ENCODE results near the gene CWF19L2.
"Not testable (repeated sequence)": the region's sequence is repeated elsewhere in the genome, so short reads cannot be mapped to it uniquely, and the experiment has no call there.

CWF19L2 gene

GRCh38 chr11:107438148-107438547, 19.5 kb downstream of the CWF19L2 start:
- DNase-seq (ENCODE audit: low read depth in 2 of 2): no peak

GRCh38 chr11:107430525-107430924, 27.1 kb downstream of the CWF19L2 start:
- no peak for DNase-seq (ENCODE audit: low read depth in 2 of 2)

- no peak for DNase-seq (ENCODE audit: low read depth in 2 of 2)
Observed at GRCh38 chr11:107427569-107428180, 29.9 kb downstream of the CWF19L2 start.

DNA sequence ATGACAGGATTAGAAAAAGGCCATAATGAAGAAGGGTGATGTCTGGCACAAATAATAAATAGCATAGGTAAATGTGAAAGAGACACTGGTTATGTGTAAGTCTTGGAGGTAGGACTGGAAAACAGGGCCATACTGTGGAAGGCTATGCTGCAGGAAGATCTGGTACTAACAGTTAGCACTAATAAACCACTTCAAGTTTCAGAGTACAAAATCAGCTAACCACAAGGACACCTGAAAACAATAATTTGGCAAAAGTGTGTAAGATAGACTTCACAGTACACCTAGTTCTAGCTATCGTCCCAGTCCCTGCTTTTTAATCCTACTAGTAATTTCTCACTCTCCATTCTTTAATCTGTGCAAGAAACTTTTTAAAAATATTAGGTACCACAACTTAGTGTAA, 44.3 kb downstream of the CWF19L2 start:
- no peak for DNase-seq (ENCODE audit: low read depth in 2 of 2)

GRCh38 chr11:107408762-107409211, 48.8 kb downstream of the CWF19L2 start:
- no peak for DNase-seq (ENCODE audit: low read depth in 2 of 2)

DNA sequence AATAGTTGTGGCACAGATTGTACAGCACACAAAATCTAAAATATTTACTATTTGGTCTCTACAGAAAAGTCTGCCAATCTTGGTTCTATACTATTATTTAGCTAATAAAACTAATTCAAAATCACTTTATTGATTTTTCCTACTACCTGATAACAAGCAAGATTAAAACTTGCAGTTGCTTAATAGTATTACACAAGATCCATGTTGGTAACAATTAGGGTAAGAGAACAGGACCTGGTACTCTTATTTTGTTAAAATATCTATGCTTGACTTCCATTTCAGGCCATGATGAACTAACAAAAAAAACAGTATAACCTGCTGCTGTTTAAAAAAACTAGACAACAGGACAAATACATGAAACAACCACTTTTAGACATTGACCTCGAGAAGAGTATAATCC, 52.4 kb downstream of the CWF19L2 start:
- no peak for DNase-seq (ENCODE audit: low read depth in 2 of 2)

DNA sequence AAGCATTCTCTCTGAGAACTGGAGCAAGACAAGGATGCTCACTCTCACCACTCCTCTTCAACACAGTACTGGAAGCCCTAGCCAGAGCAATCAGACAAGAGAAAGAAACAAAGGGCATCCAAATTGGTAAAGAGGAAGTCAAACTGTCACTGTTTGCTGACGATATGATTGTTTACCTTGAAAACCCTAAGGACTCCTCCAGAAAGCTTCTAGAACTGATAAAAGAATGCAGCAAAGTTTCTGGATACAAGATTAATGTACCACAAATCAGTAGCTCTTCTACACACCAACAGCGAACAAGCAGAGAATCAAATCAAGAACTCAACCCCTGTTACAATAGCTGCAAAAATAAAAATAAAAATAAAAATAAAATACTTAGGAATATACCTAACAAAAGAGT, 56.5 kb downstream of the CWF19L2 start:
- not testable (repeated sequence) for DNase-seq (ENCODE audit: low read depth in 2 of 2)

GRCh38 chr11:107397357-107397756, 60.3 kb downstream of the CWF19L2 start:
- no peak for DNase-seq (ENCODE audit: low read depth in 2 of 2)

DNA sequence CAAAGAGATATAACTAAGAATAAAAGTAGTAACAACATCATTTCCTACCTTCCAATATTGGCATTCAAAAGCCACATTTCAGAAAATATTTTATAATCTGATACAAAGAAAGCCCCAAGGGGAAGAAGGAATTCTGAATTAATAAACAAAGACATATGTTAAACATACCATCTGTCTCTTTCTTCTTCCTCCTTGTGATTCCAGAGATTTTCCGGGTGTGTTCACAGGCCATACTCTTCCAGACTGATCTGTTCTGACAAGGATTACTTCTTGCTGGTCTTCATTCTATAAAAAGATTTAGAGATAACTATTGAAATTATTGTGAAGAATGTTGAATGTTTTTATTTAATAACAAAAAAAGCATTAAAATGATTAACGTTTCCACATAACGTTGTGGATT, 65.0 kb downstream of the CWF19L2 start:
- no peak for DNase-seq (ENCODE audit: low read depth in 2 of 2)

GRCh38 chr11:107390701-107391100, 66.9 kb downstream of the CWF19L2 start:
- not testable (repeated sequence) for DNase-seq (ENCODE audit: low read depth in 2 of 2)

DNA sequence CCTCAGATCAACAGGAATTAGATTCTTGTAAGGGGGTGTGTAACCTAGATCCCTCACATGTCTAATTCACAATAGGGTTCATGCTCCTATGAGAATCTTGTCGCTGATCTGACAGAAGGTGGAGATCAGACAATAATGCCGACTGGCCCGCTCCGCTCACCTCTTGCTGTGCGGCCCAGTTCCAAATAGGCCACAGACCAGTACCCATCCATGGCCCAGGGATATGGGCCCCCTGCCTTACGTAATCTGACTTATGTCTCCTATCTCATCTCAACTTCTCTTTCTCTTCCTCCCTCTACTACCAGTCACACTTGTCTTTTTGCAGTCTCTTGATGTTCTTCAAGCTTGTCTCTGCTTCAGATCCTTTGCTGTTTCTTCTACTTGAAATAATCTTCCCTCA, 70.0 kb downstream of the CWF19L2 start:
- DNase-seq (ENCODE audit: low read depth in 2 of 2): no peak

GRCh38 chr11:107385361-107385981, 72.2 kb downstream of the CWF19L2 start:
- no peak for DNase-seq (ENCODE audit: low read depth in 2 of 2)

- DNase-seq (ENCODE audit: low read depth in 2 of 2): no peak
Observed at GRCh38 chr11:107384144-107384852, 73.3 kb downstream of the CWF19L2 start.

- no peak for DNase-seq (ENCODE audit: low read depth in 2 of 2)
Observed at GRCh38 chr11:107372439-107372838, 85.2 kb downstream of the CWF19L2 start.

- no peak for DNase-seq (ENCODE audit: low read depth in 2 of 2)
Observed at GRCh38 chr11:107370390-107370789, 87.2 kb downstream of the CWF19L2 start.

- DNase-seq (ENCODE audit: low read depth in 2 of 2): no peak
Observed at GRCh38 chr11:107359701-107360100, 97.9 kb downstream of the CWF19L2 start.

DNA sequence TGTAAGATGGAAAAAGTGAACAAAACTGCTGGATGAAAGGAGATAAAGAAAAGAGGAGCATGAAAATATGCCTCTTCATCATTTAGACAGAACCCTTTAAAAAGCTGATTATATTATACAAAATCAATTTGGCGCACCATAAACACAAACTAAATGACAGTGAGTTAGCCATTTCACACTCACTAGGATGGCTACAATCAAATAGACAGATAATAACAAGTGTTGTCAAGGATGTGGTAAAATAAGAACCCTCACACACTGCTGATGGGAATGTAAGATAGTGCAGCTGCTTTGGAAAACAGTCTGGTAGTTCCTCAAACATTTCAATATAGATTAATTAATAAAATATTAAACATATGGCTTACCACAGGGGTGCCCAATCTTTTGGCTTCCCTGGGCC, 99.7 kb downstream of the CWF19L2 start:
- no peak for DNase-seq (ENCODE audit: low read depth in 2 of 2)

GRCh38 chr11:107354780-107355179, 102.8 kb downstream of the CWF19L2 start:
- no peak for DNase-seq (ENCODE audit: low read depth in 2 of 2)

DNA sequence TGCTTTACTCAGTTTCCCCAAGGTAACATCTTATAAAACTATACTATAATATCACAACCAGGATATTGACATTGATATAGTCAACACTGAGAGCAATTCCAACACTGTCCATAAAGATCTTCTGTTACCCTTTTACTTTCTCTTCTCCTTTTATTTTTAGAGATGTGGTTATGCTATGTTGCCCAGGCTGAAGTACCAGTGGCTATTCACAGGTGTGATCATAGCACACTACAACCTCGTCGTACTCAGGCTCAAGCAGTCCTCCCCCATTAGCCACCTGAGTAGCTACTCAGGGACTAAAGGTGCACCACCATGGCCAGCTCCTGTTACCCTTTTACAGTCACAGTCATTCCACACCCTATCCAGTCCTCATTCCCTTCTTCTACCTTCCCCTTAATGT, 119.7 kb downstream of the CWF19L2 start:
- no peak for DNase-seq (ENCODE audit: low read depth in 2 of 2)

DNA sequence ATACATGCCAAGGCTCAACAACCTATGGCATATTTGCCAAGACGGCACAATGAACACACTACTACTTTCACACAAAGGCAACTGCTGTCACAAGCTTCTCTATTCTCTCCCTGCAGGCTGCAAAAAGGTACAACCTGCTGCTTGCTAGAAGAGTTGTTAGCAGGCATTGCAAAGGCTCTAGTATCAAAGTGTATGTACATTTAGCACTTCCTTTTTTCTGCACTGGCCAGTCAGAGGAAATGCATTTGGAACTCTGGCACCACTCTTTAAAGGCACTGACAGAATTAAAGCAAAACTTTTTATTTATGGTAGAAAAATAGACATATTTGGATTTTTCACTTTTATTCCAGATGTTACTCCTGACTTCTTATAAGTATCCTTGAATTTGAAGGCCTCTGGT, 125.9 kb downstream of the CWF19L2 start:
- DNase-seq (ENCODE audit: low read depth in 2 of 2): no peak

- no peak for DNase-seq (ENCODE audit: low read depth in 2 of 2)
Observed at GRCh38 chr11:107329164-107329563, 128.5 kb downstream of the CWF19L2 start.

GRCh38 chr11:107316426-107316825, 141.2 kb downstream of the CWF19L2 start:
- no peak for DNase-seq (ENCODE audit: low read depth in 2 of 2)

DNA sequence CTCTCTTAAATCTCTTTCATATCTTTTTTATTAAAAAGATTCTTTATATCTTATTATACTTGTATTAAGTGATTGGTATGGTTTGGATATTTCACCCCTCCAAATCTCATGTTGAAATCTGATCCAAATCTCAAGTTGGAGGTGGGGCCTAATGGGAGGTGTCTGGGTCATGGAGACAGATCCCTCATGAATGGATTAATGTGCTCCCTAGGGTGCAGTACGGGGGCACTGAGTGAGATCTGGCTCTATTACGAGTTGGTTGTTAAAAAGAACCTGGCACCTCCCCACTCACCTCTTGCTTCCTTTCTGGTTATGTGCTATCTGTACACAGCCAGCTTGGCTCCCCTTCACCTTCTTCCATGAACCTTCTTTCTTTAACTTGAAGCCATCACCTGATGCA, 149.6 kb downstream of the CWF19L2 start:
- no peak for DNase-seq (ENCODE audit: low read depth in 2 of 2)
